Measurements from ENCODE around the gene RPL10. TPM values are rescaled to one million over a fixed set of nuclear protein-coding genes. Genes with fewer than 3 reads are reported as not detected.

RPL10 gene
- total and polyA plus RNA-seq, 2 of the 13 experiments (the other 11 are each of a cell fraction or from before 2014, with no cell fraction given), result 2,381 to 4,713 TPM

DNA sequence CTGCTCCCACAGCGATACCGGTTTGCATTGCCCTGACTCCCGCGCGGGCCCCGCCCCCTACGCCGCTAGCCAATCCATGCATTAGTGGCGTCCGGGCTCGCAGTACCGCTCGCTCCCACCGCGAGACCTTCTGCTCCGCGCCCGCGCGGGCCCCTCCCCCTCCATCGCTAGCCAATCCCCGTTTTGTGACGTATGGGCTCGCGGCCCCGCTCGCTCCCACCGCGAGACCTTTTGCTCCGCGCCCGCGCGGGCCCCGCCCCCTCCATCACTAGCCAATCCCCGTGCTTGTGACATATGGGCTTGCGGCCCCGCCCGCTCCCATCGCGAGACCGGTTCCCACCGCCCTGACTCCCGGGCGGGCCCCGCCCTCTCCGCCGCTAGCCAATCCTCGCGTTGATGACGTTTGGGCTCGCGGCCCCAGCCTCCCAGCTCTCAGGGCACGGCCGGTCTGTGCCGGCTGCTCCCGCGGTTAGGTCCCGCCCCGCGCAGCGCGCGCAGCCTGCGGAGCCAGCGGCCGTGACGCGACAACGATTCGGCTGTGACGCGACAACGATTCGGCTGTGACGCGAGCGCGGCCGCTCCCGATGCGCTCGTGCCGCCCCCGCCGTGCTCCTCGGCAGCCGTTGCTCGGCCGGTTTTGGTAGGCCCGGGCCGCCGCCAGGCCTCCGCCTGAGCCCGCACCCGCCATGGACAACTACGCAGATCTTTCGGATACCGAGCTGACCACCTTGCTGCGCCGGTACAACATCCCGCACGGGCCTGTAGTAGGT is 19.2 kb upstream of the RPL10 start, which contains the start of gene EMD (continued):
- TF ChIP-seq ZXDC (CRISPR knock-in tag; IDR thresholded peaks at IDR 0.05), result 0 out of 2 replicates have a peak, but pooled peaks have one; percentile 21
- no peak for TF ChIP-seq CREB3 (CRISPR knock-in tag; IDR thresholded peaks at IDR 0.05)
- TF ChIP-seq SATB2 (CRISPR knock-in tag; IDR thresholded peaks at IDR 0.05), result no peak
- no peak for TF ChIP-seq ZNF83 (CRISPR knock-in tag; IDR thresholded peaks at IDR 0.05; ENCODE audit: borderline replicate concordance)
- TF ChIP-seq AGO2 (optimal IDR thresholded peaks at IDR 0.05; ENCODE audit: low read depth, low read length), result peak; percentile 39
- no peak for TF ChIP-seq ZNF256 (CRISPR knock-in tag; conservative IDR thresholded peaks at IDR 0.05)
- no peak for TF ChIP-seq KLF15 (CRISPR knock-in tag; IDR thresholded peaks at IDR 0.05; ENCODE audit: borderline replicate concordance)
- TF ChIP-seq HDAC1 (CRISPR knock-in tag; IDR thresholded peaks at IDR 0.05), result peak; percentile 68
- TF ChIP-seq ZNF451 (CRISPR knock-in tag; IDR thresholded peaks at IDR 0.05), result no peak
- TF ChIP-seq SRSF1 (optimal IDR thresholded peaks at IDR 0.05; ENCODE audit: low read depth, low read length), result no peak
- no peak for TF ChIP-seq PCBP1 (IDR thresholded peaks at IDR 0.05; ENCODE audit: borderline replicate concordance, low read depth, low read length)
- TF ChIP-seq, protein P1, sequence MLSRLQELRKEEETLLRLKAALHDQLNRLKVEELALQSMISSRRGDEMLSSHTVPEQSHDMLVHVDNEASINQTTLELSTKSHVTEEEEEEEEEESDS (CRISPR knock-in tag; IDR thresholded peaks at IDR 0.05; ENCODE audit: borderline replicate concordance), result no peak
- TF ChIP-seq HES4 (CRISPR knock-in tag; IDR thresholded peaks at IDR 0.05; ENCODE audit: borderline replicate concordance), result 0 out of 2 replicates have a peak, but pooled peaks have one; percentile 25
- TF ChIP-seq STAG1 (CRISPR knock-in tag; IDR thresholded peaks at IDR 0.05), result no peak
- TF ChIP-seq POLR2G (IDR thresholded peaks at IDR 0.05; ENCODE audit: low read depth, low read length), result 0 out of 2 replicates have a peak, but pooled peaks have one; percentile 28
- no peak for TF ChIP-seq ZNF574 (CRISPR knock-in tag; IDR thresholded peaks at IDR 0.05)
- TF ChIP-seq, protein P2, sequence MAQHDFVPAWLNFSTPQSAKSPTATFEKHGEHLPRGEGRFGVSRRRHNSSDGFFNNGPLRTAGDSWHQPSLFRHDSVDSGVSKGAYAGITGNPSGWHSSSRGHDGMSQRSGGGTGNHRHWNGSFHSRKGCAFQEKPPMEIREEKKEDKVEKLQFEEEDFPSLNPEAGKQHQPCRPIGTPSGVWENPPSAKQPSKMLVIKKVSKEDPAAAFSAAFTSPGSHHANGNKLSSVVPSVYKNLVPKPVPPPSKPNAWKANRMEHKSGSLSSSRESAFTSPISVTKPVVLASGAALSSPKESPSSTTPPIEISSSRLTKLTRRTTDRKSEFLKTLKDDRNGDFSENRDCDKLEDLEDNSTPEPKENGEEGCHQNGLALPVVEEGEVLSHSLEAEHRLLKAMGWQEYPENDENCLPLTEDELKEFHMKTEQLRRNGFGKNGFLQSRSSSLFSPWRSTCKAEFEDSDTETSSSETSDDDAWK (CRISPR knock-in tag; IDR thresholded peaks at IDR 0.05), result no peak
- TF ChIP-seq, protein P3, sequence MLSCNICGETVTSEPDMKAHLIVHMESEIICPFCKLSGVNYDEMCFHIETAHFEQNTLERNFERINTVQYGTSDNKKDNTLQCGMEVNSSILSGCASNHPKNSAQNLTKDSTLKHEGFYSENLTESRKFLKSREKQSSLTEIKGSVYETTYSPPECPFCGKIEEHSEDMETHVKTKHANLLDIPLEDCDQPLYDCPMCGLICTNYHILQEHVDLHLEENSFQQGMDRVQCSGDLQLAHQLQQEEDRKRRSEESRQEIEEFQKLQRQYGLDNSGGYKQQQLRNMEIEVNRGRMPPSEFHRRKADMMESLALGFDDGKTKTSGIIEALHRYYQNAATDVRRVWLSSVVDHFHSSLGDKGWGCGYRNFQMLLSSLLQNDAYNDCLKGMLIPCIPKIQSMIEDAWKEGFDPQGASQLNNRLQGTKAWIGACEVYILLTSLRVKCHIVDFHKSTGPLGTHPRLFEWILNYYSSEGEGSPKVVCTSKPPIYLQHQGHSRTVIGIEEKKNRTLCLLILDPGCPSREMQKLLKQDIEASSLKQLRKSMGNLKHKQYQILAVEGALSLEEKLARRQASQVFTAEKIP (CRISPR knock-in tag; IDR thresholded peaks at IDR 0.05; ENCODE audit: borderline replicate concordance), result no peak
- TF ChIP-seq ZNF263 (CRISPR knock-in tag; IDR thresholded peaks at IDR 0.05), result no peak

Measured in HepG2 (cell line).